Central memory CD4-positive, alpha-beta T cell (primary cell): ENCODE data around the gene AADAT.
"Not testable (repeated sequence)": the region's sequence is repeated elsewhere in the genome, so short reads cannot be mapped to it uniquely, and the experiment has no call there.

ENCODE experiments used
- DNase-seq: peaks from one replicate; pipeline ENCODE4 v3.0.0; 2022

AADAT gene

DNA sequence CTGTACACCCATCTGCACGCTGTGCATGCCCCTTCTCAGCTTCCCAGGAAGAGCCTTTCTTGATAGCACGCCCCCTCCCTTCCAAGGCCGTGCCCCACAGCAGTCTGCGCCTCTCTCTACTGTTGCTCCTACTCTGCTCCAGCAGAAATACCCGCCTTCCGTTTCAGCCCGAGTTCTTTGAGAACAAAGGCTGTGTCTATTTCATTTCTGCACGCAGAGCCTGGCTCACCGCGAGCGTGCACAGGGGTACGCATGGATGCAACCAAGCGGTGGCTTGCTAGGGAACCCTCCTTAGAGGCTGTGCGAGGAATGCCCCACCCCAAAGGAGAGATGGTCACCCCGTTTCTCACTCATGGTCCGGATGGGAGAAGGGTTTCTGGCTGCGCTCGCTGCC is 485 bp downstream of the AADAT start:
- DNase-seq = no peak

DNA sequence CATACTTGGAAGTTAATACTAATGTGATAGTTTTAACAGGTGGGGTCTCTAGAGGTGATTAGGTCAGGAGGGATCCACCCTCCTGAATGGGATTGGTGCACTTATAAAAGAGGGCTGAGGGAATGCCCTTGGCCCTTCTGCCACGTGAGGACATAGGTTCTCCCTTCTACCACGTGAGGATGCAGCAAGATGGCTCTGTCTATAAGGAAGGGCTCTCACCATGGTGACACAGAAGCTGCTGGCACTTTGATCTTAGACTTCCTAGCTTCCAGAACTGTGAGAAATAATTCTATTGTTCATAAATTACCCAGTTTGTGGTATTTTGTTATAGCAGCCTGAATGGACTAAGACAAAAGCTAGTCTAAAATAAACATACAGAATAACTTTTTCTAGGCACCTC is 1.0 kb downstream of the AADAT start:
- no peak for DNase-seq

DNA sequence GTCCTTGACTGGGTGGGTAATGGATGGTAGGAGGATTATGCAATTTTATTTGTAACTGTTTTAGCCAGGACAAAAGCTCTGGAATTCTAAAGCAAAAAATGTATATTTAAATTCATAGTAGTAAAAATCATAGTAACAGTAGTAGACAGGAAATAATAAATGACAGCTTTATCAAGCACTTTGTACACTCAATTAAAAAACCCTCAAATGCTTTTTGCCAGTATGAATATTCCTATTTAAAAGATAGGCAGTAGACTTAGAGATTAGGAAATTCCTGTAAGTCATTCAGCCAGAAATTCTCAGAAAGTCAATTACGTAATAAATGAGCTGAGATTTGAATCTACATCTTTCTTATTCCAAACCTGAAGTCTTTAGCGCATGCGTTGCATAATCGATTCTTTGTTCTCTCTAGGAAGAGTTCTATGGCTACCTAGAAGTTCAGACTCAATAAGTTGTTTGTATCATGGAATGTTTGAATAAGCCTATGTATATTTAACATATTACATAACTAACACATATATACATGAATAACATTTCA is 2.5 kb downstream of the AADAT start:
- no peak for DNase-seq

GRCh38 chr4:170083541-170083940 is 6.2 kb downstream of the AADAT start:
- no peak for DNase-seq

DNA sequence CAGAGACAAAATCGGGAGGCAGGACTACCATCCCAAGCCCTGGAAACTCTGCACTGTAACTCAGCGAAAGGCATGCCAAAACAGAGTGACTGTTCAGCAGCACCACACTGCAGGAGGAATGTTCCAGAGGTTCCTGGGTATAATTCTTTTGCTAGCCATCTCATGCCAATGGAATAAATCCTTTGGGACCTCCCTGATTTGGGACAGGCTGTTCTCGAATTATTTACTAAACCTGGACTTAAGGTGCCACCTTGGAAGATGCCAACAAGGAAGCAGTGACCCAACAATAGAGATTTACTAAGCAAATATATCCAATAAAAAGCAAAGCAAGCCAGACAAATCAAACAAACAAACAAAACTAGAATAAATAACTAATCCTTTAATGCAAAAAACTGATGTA is 9.3 kb downstream of the AADAT start:
- no peak for DNase-seq

DNA sequence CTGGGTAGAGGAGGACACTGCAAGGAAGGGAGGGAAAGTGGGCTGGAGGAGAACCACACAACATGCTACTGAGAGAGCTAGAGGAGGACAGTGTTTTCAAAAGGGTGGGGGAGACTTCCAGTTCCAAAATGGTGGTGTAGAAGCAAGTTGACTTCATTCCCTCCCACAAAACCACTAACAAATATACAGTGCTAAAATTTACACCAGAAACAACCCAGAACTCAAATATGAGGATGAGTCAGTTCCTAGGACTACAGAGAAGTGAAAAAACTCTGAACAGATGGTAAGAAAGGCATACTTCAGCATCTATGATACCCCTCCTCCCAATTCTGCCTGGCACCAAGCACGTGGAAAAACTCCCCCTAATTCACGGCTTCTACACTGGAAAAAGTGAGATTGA is 9.8 kb downstream of the AADAT start:
- no peak for DNase-seq

DNA sequence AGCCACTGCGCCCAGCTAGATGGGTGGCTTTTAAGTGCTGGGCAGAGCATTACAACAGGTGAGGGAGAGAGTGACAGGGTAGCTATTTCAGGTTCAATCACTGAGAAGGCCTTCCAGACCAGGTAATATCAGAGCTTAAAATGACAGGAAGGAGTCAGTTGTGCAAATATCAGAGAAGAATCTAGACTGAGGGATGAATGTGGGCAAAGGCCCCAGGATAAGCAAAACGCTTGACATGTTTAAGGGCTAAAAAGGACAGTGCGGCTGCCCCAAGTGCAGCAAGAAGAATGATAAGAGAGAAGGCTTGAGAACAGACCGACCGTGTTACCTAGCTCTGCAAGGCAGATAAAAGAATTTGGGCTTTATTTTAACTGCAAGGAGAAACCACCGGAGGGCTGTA is 18.6 kb downstream of the AADAT start:
- no peak for DNase-seq

- DNase-seq = no peak
Measured at GRCh38 chr4:170068438-170069128, 21.2 kb downstream of the AADAT start.

DNA sequence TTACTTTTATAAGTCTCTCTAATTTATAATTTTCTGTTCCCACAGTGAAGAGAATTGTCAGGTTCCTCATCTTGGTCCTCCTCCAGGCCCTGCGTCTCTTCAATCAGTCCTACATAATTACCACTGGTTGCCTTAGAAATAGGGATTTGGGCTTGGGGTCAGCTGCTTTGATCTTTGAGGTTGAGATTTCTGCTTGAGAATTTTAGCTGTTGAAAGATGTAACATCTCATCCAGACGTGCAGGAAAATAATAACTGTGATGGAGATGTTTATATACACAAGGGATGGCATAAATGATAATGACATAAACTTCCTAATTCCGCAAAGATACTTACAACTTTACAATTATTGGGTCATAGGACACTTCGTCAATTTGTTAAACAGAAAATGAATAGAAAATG is 30.3 kb downstream of the AADAT start:
- DNase-seq = no peak

GRCh38 chr4:170058826-170059225 is 30.9 kb downstream of the AADAT start:
- DNase-seq = no peak

- DNase-seq = no peak
Measured at GRCh38 chr4:170057866-170058265, 31.9 kb downstream of the AADAT start.

DNA sequence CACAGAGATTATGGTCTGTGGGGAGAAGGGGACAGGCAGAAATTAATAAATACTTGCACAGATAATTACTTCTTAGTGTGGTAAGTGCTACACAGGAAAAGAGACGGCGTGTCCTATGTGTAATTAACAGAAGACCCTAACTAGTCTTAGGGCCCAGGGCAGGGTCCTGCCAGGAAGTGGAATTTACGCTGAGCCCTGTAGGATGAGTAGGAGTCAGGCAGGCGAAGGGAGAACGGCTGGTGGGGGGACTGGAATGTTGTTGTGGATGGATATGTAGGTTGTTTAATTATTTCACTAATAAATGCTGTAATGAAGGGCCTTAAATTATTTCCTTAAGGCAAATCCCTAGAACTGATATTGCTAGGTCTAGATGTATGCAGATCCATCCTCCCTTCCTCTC is 36.8 kb downstream of the AADAT start:
- DNase-seq = no peak

DNA sequence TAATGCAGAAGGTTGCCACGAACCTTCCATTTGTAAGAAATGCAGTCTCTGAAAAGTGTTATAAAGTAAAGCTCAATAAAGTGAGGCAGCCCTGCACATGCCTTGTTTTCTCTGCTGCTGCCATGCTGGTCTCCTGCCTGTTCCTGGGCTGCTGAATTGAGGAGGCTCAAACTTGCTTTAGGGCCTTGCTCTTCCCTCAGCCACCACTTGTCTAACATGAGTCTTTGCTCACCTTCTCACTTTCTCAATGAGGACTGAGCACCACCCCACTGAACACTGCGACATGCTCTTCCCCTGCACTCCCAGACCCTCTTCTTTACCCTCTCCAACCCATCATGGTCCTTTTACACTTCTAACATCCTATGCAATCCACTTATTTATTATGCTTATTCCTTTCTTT is 38.4 kb downstream of the AADAT start:
- no peak for DNase-seq

GRCh38 chr4:170049766-170050165 is 40.0 kb downstream of the AADAT start:
- no peak for DNase-seq

DNA sequence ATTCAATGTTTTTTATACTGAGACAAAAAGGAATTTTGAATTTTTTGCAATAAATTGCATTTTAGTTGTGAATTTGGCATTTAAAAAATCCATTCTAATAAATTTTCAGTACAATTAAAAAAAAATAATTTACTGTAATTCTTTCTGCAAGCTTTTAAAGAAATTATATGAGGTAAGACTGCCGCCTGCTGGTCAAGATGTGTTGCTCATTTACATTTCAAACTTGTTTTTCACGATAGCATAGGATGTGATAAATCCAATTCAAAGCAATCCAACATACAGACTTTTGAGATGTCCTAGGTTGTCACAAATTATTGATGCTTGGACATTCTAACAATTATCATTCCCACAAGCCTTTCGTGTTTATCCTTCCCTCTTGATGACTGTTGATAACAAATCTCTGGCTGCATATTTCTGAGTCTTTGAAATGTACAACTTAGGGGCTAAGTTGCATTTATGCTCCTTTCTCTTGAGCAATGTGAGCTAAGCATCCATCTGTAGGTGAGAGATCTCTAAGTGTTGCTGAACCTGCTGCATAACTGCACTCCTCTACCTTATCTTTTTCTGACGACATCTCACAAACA is 41.9 kb downstream of the AADAT start:
- DNase-seq = peak; percentile 47

DNA sequence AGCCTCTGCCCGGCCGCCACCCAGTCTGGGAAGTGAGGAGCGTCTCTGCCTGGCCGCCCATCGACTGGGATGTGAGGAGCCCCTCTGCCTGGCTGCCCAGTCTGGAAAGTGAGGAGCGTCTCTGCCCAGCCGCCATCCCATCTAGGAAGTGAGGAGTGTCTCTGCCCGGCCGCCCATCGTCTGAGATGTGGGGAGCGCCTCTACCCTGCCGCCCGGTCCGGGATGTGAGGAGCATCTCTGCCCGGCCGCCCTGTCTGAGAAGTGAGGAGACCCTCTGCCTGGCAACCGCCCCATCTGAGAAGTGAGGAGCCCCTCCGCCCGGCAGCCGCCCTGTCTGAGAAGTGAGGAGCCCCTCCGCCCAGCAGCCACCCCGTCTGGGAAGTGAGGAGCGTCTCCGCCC is 43.6 kb downstream of the AADAT start:
- DNase-seq = not testable (repeated sequence)

- no peak for DNase-seq
Measured at GRCh38 chr4:170040031-170040680, 49.6 kb downstream of the AADAT start.

DNA sequence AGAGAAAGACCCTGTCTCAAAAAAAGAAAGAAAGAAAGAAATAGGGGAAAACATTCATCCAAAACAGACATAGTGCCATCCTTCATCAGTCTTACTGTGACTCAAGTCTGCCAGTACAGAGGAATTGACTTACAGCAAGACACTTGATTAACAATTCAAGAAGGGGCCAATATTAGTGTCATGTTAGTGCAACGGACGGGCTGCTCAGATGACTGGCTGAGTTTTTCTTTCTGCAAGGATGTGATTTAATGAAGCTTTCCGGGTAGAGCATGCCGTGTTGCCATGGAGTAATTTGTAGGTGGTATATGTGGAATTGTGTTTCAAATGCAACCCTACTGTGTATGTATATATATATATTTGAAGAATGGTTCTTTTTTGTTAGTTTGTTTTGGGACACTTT is 51.0 kb downstream of the AADAT start:
- DNase-seq = no peak

- DNase-seq = no peak
Measured at GRCh38 chr4:170038232-170038631, 51.5 kb downstream of the AADAT start.

- DNase-seq = no peak
Measured at GRCh38 chr4:170037481-170037880, 52.3 kb downstream of the AADAT start.

- no peak for DNase-seq
Measured at GRCh38 chr4:170035845-170036244, 53.9 kb downstream of the AADAT start.

DNA sequence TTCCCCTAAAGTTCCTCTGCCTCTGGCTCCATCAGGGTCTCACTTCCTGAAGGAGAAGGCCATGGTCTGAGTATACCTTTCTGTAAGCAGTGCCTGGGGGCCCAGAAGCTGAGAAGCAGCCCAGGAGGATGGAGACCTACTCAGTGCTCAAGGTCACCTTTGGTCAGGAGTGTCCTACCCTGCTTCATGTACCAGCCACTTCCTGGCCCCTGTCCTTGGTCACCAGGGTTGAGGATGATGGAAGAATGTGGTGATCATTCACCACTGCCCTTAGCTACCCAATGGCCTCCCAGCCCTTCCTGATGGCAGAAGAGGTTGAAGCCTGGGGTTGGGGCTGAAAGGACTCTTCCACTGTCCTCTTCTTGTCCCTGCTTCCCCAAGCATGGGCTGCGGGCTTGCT is 54.5 kb downstream of the AADAT start:
- DNase-seq = no peak

GRCh38 chr4:170033999-170034398 is 55.8 kb downstream of the AADAT start:
- no peak for DNase-seq

- DNase-seq = no peak
Measured at GRCh38 chr4:170030121-170030520, 59.6 kb downstream of the AADAT start.
